Measurements from ENCODE around the gene ERBB3.
"Not testable (repeated sequence)": the region's sequence is repeated elsewhere in the genome, so short reads cannot be mapped to it uniquely, and the experiment has no call there.

ERBB3 gene

DNA sequence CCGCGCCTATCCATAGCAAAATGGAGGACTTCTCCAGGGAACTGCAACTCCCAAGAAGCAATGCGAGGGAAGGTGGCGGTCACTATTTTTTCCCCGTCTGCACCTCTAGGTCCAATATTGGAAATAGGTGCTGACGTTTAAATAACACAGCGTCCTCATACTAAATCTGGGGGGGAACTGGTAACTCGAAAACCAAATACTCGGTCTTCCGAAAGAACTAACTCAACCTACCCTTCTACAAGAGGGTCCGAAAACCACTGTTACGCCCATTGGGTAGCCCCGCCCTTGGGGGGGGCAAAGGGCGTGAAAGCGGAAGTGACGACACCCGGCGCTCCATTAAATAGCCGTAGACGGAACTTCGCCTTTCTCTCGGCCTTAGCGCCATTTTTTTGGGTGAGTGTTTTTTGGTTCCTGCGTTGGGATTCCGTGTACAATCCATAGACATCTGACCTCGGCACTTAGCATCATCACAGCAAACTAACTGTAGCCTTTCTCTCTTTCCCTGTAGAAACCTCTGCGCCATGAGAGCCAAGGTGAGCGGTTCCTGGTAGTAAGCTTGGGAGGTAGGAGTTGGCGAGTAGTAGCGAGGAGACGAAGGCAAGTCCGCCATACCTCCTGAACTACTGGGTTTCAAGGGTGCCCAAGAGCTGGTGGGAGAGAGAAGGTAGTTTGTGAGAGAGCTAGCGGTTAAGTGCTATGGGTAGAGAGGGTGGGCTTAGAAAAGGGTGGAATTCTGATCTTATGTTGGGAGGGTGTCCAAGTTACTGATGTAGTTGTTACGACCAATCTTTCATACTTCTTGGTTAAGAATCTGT lies 36.5 kb downstream of the ERBB3 start, which contains the start of gene RPL41:
Gene RPL41, plus strand, starts transcription at position 367 of the 815 bp plus-strand sequence.
- DNase-seq: peak; percentile 89 to 96

DNA sequence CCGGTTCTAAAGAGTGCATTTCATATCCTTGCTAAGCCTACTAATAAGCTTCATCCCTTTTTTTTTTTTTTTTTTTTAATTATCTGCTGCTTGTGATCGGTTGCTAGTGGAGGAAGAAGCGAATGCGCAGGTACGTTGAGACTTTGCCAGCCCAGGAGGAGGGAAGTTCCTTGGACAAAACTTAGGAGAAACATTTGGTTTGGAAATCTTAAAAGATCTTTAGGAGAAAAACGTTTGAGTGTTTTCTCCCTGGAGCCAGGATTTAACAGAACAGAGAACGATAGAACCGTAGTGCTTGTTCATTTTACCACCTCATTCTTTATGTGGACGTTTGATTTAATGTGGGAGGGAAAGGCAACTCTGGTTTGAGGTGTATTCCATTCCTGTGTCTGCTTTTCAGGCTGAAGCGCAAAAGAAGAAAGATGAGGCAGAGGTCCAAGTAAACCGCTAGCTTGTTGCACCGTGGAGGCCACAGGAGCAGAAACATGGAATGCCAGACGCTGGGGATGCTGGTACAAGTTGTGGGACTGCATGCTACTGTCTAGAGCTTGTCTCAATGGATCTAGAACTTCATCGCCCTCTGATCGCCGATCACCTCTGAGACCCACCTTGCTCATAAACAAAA lies 37.2 kb downstream of the ERBB3 start:
- not testable (repeated sequence) for DNase-seq

DNA sequence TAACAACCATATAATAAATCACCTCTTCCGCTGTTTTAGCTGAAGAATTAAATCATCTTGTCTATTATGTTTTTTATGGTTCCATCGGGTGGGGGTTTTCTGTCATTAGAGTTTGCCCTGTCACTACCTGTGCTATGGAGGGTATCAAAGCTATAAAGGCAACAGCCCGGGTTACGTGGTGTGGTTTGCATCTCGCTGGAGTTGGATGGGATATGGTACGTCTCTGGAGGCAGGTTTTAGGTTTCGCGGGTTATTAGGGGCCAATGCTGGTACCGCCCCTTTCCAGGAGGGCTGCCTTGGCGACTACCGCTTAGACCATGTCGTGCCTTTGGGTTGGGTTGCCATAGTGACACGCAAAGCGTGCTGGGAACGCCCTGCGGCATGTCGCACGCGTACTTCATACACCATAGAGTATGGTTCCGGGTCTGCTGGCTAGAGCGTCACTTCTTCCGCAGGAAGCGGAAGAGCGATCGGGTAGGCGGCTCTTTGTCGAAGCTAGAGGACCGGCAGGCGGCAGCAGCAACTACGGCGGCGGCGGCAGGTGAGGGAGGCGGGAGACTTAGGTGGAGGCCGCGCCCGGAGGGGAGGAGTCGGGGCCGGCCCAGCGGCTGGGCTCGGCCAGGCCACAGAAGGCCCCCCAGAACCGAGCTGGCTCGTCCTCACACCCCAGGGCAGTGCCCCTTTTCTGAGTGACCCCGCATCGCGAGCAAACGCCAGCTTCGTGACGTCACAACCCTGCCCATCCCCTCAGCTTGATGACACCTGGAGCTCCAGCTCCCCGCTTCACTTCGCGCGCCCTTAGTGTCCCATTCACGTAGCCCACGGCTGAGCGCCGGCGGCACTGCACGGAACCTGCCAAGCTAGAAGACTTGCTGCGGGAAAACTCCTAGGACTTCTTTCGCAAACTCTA lies 38.1 kb downstream of the ERBB3 start, which contains the start of gene ZC3H10:
Gene ZC3H10, plus strand, starts transcription at position 489 of the 910 bp plus-strand sequence. CDS start 2,297 bp downstream, outside the sequence.
- DNase-seq: peak; percentile 96 to 97

DNA sequence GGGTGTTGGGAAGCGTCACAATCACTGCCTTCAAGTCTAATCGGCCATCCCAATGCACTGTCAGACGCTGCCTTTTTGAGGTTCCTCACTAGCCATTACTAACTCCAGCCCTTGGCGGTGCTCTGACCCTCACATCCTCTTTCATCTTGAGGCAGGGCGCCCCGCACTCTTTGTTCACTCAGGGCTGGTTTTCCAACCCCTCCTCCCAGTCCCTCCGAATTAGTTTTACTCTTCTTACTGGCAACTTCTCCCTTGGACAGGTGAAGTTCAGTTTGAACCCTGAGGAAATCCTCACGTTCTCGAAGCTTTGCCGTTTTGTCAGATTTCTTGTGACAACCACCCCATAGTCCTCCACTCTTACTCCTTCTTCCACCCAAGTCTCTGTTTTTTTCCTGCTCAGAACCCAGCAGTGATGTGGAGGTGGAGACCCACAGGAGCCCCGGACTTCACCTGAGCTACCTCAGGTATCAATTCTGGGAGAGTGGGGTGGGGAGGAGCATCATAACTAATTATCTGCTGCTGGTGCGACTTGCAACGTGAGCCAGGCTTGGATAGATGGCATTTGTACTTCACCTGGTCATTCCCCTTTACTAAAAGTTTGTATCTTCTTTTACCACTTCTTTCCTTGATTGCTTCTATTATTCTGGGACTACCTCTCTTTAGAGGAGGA lies 38.9 kb downstream of the ERBB3 start:
- no peak for DNase-seq

DNA sequence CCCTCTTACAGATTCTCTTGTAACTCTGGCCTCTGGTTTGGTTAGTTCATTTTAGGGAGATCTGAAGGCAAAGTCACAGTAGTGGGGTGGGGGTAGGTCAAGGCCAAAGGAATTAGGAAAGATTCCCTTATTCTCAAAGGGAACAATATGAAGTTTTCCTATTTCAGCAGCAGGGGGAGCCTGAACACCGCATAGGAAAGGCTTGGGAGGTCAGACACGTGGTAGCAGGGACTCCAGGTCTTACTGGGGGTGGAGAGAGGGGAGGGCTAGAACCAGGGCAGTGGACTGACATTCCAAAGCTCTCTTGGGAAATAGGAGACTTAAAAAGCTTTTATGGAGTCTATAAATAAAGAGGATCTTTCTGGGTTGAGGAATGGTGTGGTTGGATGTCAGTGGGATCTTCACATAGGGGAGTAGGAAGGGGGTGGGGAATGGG lies 39.4 kb downstream of the ERBB3 start:
- DNase-seq: peak in 1 of 2 donors; percentile 69

DNA sequence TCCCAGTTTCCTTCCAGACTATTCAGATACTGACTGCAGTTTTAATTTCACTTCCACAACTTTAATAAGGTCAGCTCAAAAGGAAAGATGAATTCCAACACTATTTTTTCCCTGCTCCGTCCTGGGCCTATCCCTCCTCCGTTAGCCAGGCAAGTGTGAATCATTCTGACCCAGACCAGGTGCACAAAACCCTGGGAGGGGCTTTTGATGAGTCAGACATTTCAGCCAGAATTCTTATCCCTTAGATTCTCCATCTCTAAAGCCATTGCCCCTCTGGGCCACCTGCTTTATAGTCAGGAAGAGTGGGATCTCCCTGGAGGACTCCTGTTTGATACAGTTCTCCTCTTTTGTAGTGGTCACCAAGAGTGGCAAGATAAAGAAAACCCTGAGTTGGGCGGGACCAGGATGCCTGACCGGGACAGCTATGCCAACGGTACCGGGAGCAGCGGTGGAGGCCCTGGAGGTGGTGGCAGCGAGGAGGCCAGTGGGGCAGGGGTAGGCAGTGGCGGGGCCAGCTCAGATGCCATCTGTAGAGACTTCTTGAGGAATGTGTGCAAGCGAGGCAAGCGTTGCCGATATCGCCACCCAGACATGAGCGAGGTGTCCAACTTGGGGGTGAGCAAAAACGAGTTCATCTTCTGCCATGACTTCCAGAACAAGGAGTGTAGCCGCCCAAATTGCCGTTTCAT lies 40.3 kb downstream of the ERBB3 start:
- DNase-seq: no peak

DNA sequence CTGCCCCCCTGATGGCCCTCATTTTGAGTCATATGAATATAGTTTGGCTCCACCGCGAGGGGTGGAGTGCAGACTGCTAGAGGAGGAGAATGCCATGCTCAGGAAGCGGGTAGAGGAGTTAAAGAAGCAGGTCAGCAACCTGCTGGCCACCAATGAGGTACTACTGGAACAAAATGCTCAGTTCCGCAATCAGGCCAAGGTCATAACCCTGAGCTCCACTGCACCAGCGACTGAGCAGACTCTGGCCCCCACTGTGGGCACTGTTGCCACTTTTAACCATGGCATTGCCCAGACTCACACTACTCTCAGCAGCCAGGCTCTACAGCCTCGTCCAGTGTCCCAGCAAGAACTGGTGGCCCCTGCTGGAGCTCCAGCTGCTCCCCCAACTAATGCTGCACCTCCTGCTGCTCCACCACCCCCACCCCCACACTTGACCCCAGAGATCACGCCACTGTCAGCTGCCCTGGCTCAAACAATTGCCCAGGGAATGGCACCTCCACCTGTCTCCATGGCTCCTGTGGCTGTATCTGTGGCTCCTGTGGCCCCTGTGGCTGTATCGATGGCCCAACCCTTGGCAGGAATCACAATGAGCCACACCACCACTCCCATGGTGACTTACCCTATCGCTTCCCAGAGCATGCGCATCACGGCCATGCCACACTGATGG lies 41.4 kb downstream of the ERBB3 start:
- no peak for DNase-seq

DNA sequence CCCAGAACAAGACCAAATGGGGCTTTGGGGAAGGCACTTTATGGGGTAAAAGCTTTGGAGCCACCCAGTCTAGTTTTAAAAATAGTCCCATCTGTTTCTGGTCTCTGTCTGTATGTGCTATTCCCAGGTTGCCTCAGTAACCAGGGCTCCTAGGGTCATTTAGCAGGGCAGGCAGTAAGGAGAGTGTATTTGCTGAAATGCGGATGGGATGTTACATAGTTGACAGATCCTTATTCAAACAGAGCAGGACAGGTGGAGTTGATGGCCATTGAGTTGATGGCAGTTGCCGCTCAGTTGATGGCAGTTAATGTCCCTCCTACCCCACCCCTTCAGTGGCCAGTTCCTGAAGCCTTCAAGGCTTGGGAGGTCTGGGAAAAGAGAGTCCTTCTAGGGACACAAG lies 42.7 kb downstream of the ERBB3 start:
- no peak for DNase-seq

DNA sequence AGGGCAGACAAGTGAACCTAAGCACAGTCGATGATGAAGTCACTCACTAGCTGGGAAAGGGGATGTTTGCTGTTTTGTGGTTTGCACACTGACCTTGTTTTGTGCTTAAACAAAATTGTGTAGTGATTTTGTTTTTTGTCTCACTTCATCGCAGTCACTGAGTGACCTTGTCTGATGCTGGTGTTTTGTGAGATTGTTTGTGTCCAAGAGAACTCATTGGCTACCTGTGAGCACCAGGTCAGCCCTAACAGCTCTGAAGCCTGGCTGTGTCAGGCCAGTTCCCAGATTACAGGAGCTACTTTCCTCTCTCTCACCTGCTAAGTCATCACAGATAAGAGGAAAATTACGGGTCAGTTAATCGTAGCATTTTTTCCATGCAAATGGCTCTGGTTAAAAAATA lies 44.2 kb downstream of the ERBB3 start:
- no peak for DNase-seq

DNA sequence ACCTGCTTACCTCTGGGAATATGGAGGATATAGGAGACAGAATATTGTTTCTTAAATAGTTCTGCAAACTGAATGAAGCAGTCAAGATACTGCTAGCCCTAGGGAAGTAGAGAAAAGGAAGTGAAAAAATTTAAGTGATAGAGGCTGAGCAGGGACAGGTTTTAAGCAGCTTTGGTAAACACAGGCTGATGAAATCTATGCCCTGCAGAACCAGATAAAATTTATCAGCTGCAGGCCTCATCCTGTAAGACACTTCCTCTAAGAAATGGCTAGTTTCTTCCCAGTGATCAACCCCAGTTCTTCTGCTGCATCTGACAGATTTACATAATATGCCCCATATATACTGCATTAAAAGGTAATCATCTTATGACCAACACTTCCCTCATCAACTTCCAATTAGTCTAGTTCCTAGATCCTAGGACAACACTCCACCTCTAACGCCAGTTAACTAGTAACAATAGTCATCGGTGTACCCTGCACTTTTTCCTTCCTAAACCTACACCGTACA lies 46.8 kb downstream of the ERBB3 start:
- DNase-seq: peak in 1 of 2 donors; percentile 7

DNA sequence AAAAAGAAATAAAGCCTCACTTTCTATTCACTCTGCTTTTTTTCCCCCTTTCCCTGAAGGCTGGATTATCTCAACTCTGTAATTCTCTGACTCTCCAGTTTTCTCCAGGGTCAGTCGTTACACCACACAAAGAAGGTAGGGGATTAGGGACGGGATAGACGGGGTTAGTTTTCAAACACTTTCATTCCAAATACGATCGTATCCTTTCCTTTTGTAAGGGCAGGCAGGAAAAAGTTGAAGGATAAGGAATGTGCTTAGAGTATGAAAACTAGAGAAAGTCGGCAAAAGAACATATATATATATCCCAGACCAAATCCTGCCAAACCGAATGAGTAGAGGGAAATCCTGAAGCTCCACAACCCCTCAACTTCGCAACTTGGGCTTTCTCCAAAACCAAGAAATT lies 47.5 kb downstream of the ERBB3 start:
- no peak for DNase-seq

DNA sequence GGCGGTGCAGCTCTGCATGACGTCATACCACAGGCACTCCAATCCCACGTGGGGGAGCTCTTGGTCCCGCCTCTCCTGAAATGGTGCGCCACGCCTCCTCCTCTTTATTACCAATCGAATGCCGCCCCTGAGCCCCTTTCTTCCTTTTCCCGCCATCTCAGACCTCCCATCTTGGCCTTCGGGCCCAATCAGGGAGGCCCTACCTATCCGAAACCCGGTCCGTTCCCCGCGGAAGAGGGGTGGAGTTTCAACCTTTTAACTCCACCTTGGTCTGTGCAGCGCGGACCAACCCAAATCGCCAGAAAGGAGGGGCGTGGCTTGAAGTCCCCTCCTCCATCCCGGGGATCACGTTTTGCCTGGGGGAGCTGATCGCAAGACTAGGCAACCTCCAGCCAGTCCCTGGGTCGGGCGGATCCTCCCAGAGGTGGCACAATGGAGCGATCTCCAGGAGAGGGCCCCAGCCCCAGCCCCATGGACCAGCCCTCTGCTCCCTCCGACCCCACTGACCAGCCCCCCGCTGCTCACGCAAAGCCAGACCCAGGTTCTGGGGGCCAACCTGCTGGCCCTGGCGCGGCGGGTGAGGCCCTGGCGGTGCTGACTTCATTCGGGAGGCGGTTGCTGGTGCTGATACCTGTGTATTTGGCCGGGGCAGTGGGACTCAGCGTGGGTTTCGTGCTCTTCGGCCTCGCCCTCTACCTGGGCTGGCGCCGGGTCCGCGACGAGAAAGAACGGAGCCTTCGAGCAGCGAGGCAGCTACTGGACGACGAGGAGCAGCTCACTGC lies 48.1 kb downstream of the ERBB3 start, which contains the start of gene ESYT1:
Gene ESYT1, plus strand, starts transcription at position 380 of the 782 bp plus-strand sequence. Its CDS starts 53 bp downstream, at position 433.
- peak; percentile 95 to 100 for DNase-seq

DNA sequence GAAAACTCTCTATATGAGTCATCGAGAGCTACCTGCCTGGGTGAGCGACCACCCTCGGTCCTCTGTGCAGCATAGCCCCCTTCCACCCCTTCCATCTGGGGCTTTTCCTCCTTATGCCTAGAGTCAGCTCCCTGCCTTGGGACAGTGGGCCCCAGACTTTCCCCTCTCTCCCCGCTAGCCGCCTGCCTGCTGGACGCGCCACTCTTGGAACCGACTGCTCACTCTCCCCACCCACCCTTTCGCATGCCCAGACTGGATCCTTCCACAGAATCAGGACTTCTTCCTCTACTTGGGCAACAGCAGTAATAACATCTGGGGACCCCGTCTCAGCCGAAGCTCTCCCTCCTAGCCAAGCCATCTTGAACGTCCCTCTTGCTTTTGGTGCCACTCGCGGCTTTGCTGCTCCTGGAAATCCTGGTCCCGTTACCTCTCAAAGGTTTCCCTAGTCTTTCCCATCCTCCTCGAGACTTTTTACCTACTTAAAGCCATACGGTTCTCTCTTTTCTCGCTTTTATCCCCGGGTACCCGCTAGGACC lies 48.8 kb downstream of the ERBB3 start:
- no peak for DNase-seq

DNA sequence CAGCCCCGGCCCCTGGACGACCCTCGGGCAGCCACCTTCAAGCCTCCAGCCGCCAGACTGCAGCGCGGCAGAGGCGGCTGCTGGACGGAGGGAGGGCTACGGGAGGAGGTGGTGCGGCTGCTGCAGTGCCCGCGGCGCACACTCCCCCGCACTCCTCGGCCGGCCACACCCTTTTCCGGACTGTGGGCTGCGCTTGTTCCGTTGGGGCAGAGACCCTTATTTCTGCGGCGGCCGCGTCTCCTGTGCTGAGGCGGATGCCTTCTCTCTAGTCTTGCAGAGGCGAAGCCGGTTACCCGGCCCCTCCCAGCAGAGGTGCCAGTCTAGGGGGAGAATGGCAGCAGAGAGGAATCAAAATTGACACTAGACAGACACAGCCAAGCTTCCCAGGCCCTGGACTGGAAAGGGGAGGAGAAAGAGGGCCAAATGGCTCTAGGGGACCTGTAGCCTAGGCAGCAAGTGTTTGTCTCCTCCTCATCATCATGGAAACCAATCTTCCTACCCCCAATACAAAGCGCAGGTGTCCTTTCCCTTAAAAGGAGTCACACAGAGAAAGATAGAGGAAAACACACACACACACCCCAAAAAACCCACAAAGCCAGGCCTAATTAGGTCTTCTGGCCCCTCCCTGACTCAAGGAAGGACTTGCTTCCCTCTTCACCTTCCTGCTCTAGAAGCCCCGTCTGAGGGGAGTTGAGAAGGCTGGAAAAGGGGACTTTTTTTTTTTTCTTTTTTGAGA lies 49.4 kb downstream of the ERBB3 start:
- peak; percentile 35 to 37 for DNase-seq

DNA sequence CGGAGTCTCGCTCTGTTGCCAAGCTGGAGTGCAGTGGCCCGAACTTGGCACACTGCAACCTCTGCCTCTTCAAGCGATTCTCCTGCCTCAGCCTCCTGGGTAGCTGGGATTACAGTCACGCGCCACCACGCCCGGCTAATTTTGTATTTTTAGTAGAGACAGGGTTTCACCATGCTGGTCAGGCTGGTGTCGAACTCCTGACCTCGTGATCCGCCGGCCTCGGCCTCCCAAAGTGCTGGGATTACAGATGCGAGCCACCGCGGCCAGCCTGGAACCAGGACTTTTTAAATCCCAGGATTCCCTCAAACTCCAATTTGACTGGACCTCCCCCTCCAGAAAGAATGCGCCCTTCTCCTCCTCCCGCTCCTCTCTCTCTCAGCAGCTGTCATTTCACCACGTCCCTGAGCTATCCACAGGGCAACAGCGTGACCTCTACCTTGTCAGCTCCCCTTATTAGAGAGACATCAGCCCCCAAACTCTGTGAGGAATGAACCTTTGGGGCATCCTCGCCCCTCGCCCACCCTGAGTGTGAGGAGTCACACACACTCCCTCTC lies 50.1 kb downstream of the ERBB3 start:
- DNase-seq: no peak

DNA sequence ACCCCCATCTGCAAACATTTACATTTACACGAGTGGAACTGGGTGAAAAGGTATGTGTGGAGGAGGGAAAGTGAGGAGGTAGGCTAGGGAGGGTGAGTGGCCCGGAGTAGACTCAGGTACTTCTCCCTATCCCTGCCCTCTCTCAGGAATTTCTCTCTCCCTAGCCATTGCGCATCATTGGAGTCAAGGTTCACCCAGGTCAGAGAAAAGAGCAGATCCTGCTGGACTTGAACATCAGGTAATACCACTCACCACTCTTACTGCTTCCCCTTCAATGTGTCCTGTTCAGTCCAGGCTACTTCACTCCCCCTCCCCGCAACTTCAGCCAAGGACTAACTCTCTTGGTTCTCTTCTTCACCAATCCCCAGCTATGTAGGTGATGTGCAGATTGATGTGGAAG lies 50.9 kb downstream of the ERBB3 start:
- DNase-seq: no peak

DNA sequence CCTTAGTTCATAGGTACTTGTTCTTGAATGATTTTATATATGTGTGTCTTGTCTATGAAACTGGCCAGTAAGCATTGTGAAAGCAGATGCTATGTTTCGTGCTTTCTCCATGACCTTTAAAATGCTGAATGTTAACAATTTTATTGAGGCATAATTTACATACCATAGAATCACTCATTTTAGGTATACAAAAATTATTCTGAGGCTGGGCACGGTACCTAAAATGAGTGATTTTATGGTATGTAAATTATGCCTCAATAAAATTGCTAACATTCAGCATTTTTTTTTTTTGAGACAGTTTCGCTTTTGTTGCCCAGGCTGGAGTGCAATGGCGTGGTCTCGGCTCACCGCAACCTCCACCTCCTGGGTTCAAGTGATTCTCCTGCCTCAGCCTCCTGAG lies 54.9 kb downstream of the ERBB3 start:
- DNase-seq: no peak

DNA sequence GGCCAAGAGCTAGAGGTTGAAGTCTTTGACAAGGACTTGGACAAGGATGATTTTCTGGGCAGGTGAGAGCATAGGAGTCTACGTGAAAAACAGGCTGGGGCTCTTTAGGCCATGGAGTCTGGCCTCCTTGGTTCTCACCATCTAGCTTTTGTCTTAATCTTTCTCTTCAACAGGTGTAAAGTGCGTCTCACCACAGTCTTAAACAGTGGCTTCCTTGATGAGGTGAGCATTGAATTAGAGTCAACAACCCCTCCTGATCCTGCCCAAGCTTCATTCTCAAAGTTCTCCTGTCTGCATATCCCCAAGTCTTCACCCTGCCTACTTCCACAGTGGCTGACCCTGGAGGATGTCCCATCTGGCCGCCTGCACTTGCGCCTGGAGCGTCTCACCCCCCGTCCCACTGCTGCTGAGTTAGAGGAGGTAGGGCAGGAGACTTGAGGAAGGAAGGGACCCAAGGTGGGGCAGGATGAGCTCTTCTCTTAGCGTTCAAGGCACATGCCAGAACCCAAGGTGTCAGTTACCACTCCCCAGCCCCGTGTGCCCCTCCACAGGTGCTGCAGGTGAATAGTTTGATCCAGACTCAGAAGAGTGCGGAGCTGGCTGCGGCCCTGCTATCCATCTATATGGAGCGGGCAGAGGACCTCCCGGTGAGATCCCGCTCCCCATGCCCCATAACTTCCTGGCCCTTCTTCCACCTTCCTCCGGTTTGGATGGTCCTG lies 58.0 kb downstream of the ERBB3 start:
- DNase-seq: no peak
